Left lung (tissue), 10 donors: Measurements from ENCODE around the gene LMNB1. TPM values are rescaled to one million over a fixed set of nuclear protein-coding genes. Genes with fewer than 3 reads are reported as not detected.
"Not testable (repeated sequence)": the region's sequence is repeated elsewhere in the genome, so short reads cannot be mapped to it uniquely, and the experiment has no call there.

Experiments
- ATAC-seq: fragments of 200-7000 bp; cut with Tn5 transposase; one replicate; pipeline ENCODE4 v1.9.1; 2020; ENCODE audit warnings: moderate library complexity
- DNase-seq, 4 donors: peaks; one replicate each; pipeline ENCODE4 v3.0.0-alpha.2; 2013 to 2020
- H3K27ac ChIP-seq, 2 donors: fragments of 200-600 bp; sonication (generic) in 1 of 2; one replicate each; pipeline versions ENCODE4 v1.5.0 to v1.8.0; 2020 to 2021
- H3K27me3 ChIP-seq, 2 donors: fragments of 200-600 bp; sonication (generic) in 1 of 2; one replicate each; pipeline versions ENCODE4 v1.5.0 to v1.8.0; 2020 to 2021
- H3K36me3 ChIP-seq, 2 donors: fragments of 200-600 bp; sonication (generic) in 1 of 2; one replicate each; pipeline versions ENCODE4 v1.5.0 to v1.8.0; 2020 to 2021
- H3K4me1 ChIP-seq, 2 donors: fragments of 200-600 bp; one replicate each; pipeline ENCODE4 v1.8.0; 2021
- H3K4me3 ChIP-seq, 2 donors: fragments of 200-600 bp; sonication (generic) in 1 of 2; one replicate each; pipeline versions ENCODE4 v1.5.0 to v1.8.0; 2020 to 2021; ENCODE audit warnings: mild to moderate bottlenecking in 1 of 2
- H3K9me3 ChIP-seq, 2 donors: fragments of 200-600 bp; sonication (generic) in 1 of 2; one replicate each; pipeline versions ENCODE4 v1.5.0 to v1.8.0; 2020 to 2021
- intact Hi-C, 2 donors: fragments of 100-400 bp; cut with DNase I; formaldehyde crosslinking; loops; one replicate each; pipeline versions ENCODE4 v1.11.2 to v1.14.2; 2022
- polyA plus RNA-seq, 6 donors: library from polyadenylated mRNA; unstranded; fragments of 120-200 nt; gene quantifications; one replicate each; pipeline ENCODE4 v1.2.1, GENCODE V29; 2013; ENCODE audit not compliant: insufficient read length in 6 of 6
- total RNA-seq, 2 donors: library from RNA; stranded (reverse); fragmentation: NEBNext Ultra II Directional; extraction: Animal tissue kit (Norgen Biotek cat#: 25700); gene quantifications; one replicate each; pipeline ENCODE4 v1.2.1, GENCODE V29; 2021
- TF ChIP-seq, protein P1 (sequence below), 2 donors: fragments of 200-600 bp; sonication (generic) in 1 of 2; IDR thresholded peaks; one replicate each; pipeline versions ENCODE4 v1.5.0 to v1.8.0; 2021; ENCODE audit warnings: antibody characterized with exemption in 2 of 2
- donor health status: DM: no; HTN: yes; CAD: no.
- donor health status: DM: no; HTN: no; CAD: no.

The LMNB1 gene
- total and polyA plus RNA-seq, 8 donors = 23.2 to 175 (median 96.3) TPM

DNA sequence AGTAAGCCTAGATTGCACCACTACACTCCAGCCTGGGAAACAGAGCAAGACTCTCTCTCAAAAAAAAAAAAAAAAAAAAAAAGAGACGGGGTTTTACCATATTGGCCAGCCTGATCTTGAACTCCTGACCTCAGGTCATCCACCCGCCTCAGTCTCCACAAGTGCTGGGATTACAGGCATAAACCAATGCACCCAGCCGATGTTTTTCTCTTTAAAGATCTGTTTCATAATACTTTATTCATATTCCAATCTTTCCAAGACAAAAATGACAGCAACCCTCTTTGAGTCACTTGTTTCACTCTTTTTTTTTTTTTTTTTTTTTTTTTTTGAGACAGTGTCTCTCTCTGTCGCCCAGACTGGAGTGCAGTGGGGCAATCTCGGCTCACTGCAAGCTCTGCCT lies 13.6 kb upstream of the LMNB1 start:
- Histone ChIP-seq H3K9me3 (no peaks in the 10 kb centered on the region), H3K27me3 (no peaks in the 10 kb centered on the region), H3K36me3 (no peaks in the 10 kb centered on the region), H3K27ac (no peak overlapping the region), H3K4me1 (peaks cover 0 to 19% of the 10 kb centered on the region in 2 donors), H3K4me3 (no peak overlapping the region)
- intact Hi-C loops = no loop called here
- ATAC-seq (no peak), DNase-seq (no peak)
- TF ChIP-seq, protein P1, sequence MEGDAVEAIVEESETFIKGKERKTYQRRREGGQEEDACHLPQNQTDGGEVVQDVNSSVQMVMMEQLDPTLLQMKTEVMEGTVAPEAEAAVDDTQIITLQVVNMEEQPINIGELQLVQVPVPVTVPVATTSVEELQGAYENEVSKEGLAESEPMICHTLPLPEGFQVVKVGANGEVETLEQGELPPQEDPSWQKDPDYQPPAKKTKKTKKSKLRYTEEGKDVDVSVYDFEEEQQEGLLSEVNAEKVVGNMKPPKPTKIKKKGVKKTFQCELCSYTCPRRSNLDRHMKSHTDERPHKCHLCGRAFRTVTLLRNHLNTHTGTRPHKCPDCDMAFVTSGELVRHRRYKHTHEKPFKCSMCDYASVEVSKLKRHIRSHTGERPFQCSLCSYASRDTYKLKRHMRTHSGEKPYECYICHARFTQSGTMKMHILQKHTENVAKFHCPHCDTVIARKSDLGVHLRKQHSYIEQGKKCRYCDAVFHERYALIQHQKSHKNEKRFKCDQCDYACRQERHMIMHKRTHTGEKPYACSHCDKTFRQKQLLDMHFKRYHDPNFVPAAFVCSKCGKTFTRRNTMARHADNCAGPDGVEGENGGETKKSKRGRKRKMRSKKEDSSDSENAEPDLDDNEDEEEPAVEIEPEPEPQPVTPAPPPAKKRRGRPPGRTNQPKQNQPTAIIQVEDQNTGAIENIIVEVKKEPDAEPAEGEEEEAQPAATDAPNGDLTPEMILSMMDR (IDR thresholded peaks at IDR 0.05) = no peak

DNA sequence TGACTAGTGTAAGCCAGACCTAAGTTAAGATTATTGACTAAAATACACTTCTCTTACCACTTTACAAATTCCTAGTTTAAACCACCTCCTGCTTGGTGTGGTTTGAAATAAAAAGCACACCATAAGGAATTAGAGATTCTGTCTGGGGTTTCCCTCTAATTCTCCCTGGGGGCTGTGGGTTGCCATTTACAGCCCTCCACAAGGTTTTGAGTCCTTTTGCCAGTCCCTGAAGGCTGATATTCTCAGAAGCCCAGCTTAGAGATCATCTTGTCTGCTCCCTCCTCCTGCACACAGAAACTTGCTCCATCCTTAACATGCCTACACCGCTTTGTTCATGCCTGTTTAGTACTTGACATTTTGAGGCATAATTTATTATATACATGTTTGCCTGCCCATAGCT lies 7.2 kb upstream of the LMNB1 start:
- no peak for DNase-seq
- intact Hi-C loops = no loop called here
- no peaks in the 10 kb centered on the region for H3K4me1 ChIP-seq
- no peaks in the 10 kb centered on the region for H3K9me3 ChIP-seq
- no peaks in the 10 kb centered on the region for H3K36me3 ChIP-seq
- H3K4me3 ChIP-seq = no peak overlapping the region
- ATAC-seq = no peak
- no peak overlapping the region for H3K27ac ChIP-seq
- H3K27me3 ChIP-seq = no peaks in the 10 kb centered on the region
- TF ChIP-seq, protein P1 (IDR thresholded peaks at IDR 0.05) = no peak

- ATAC-seq, intact Hi-C loops, H3K9me3 ChIP-seq, H3K36me3 ChIP-seq, H3K27ac ChIP-seq, DNase-seq, H3K4me3 ChIP-seq, H3K27me3 ChIP-seq: not testable (repeated sequence)
- peaks cover 0 to 13% of the 10 kb centered on the region in 2 donors for H3K4me1 ChIP-seq
Measured at GRCh38 chr5:126773536-126773935, 3.4 kb upstream of the LMNB1 start.

DNA sequence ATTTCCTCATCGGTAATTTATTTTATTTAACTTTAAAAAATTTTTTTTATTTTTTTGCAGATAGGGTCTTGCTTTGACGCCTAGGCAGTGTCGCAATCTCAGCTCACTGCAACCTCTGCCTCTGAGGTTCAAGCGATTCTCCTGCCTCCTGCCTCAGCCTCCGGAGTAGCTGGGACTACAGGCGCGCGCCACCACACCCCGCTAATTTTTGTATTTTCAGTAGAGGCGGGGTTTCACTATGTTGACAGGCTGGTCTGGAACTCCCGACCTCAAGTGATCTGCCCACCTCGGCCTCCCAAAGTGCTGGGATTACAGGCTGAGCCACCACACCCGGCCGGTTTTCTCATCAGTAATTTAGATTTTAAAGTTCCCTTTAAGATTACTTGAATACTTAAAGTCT lies 2.3 kb upstream of the LMNB1 start:
- ATAC-seq, H3K27me3 ChIP-seq, intact Hi-C loops, H3K9me3 ChIP-seq, H3K4me3 ChIP-seq, H3K27ac ChIP-seq, H3K36me3 ChIP-seq, DNase-seq: not testable (repeated sequence)
- peaks cover 3 to 23% of the 10 kb centered on the region in 2 donors for H3K4me1 ChIP-seq

DNA sequence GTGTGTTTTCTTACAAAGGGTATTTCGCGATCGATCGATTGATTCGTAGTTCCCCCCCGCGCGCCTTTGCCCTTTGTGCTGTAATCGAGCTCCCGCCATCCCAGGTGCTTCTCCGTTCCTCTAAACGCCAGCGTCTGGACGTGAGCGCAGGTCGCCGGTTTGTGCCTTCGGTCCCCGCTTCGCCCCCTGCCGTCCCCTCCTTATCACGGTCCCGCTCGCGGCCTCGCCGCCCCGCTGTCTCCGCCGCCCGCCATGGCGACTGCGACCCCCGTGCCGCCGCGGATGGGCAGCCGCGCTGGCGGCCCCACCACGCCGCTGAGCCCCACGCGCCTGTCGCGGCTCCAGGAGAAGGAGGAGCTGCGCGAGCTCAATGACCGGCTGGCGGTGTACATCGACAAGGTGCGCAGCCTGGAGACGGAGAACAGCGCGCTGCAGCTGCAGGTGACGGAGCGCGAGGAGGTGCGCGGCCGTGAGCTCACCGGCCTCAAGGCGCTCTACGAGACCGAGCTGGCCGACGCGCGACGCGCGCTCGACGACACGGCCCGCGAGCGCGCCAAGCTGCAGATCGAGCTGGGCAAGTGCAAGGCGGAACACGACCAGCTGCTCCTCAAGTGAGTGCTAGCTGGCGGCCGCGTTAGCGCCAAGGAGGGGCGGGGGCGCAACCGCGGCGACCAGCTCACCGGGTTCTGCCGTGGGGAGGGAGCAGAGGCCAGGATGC lies 480 bp downstream of the LMNB1 start:
- Histone ChIP-seq H3K36me3 (no peaks in the 10 kb centered on the region), H3K27me3 (no peaks in the 10 kb centered on the region), H3K9me3 (no peaks in the 10 kb centered on the region), H3K4me3 (peak overlapping the region; percentile 88 to 93), H3K27ac (peak overlapping the region; percentile 95 to 98), H3K4me1 (peaks cover 3 to 36% of the 10 kb centered on the region in 2 donors)
- DNase-seq = peak; percentile 62 to 91 (median 74)
- peak; percentile 46 for ATAC-seq
- intact Hi-C loops = no loop called here
- TF ChIP-seq, protein P1 (IDR thresholded peaks at IDR 0.05) = no peak

GRCh38 chr5:126777975-126778674 lies 1.2 kb downstream of the LMNB1 start:
- ATAC-seq (peak; percentile 82), DNase-seq (peak; percentile 89 to 97 (median 96))
- H3K27me3 ChIP-seq = no peaks in the 10 kb centered on the region
- H3K9me3 ChIP-seq = no peaks in the 10 kb centered on the region
- peak overlapping the region; percentile 95 to 98 for H3K27ac ChIP-seq
- intact Hi-C loops = no loop called here
- peak overlapping the region; percentile 88 to 93 for H3K4me3 ChIP-seq
- H3K4me1 ChIP-seq = peaks cover 3 to 36% of the 10 kb centered on the region in 2 donors
- no peaks in the 10 kb centered on the region for H3K36me3 ChIP-seq
- TF ChIP-seq, protein P1 (IDR thresholded peaks at IDR 0.05) = no peak
